AG04449 (cell line): ENCODE results near the gene FAM151B.
"Not testable (repeated sequence)": the region's sequence is repeated elsewhere in the genome, so short reads cannot be mapped to it uniquely, and the experiment has no call there.

Source experiments
- CTCF ChIA-PET: fragments of 350-600 bp; formaldehyde crosslinking; extraction: SDS; loops from one replicate; lab custom pipeline; 2021; ENCODE audit warnings: antibody characterized with exemption; lab: Yijun Ruan, JAX
- POLR2A ChIA-PET: fragments of 400-600, 350-600 bp; formaldehyde crosslinking; extraction: SDS; loops from one replicate; lab custom pipeline; 2020; ENCODE audit warnings: antibody characterized with exemption, inconsistent platforms; lab: Yijun Ruan, JAX
- DNase-seq: peaks from one replicate; pipeline ENCODE4 v3.0.0-alpha.2; 2010; ENCODE audit warnings: low read depth, low spot score
- H3K4me3 ChIP-seq: 2 replicates; pipeline ENCODE4 v1.5.1; 2011; ENCODE audit warnings: low read depth, mild to moderate bottlenecking, control low read depth, low read length
- CTCF ChIP-seq: IDR thresholded peaks from one replicate; pipeline ENCODE4 v1.5.1; 2011; ENCODE audit warnings: mild to moderate bottlenecking, moderate library complexity, low read length, control low read depth, inconsistent platforms; ENCODE audit not compliant: insufficient read depth; ENCODE audit errors: missing control alignments

Gene FAM151B

DNA sequence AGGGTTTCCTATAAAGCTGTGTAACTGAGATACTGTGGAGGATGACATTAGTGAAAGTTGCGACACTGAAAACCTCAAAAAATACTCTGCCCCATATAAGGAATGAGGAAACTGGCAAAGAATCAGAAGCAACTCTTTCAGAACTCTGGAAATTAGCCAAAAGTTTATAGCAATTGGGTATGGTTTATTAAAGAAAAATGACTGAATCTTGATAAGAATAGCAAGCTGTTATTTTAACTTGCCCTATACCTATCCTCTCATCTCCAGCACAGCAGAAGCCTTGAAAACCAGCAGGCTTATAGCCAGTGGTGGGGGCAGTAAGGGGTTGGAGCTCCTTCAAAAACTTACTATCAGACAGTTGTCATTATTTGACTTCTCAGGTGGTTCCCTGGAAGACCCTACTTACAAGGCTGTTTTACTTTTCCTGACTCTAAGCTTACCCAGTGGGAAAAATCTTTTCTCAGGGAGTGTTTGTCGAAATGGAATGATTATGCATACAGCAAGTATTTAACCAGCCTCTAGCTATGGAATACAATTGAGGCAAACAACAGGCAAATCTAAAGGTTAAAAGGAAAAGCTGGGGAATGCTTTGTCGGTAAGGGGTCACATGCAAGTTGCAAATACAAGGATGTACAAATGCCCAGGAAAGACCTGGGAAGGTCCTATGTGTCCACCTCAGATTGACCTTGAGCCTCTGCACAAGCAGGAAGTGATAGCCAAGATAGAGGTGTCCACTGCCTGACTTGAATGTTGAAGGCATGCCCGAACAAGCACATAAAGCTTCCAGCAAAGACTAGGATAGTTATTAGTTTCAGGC lies 21.0 kb upstream of the FAM151B start:
- CTCF ChIA-PET = interaction anchor here (0.8 to 3.1 kb wide), 4 partner anchors 12 to 375 kb away, joined by 3 to 26 read pairs (median 4); no protein-coding TSS in a partner anchor
- DNase-seq = no peak
- POLR2A ChIA-PET = no interaction called here
- no peak overlapping the region for H3K4me3 ChIP-seq
- no peak for TF ChIP-seq CTCF

DNA sequence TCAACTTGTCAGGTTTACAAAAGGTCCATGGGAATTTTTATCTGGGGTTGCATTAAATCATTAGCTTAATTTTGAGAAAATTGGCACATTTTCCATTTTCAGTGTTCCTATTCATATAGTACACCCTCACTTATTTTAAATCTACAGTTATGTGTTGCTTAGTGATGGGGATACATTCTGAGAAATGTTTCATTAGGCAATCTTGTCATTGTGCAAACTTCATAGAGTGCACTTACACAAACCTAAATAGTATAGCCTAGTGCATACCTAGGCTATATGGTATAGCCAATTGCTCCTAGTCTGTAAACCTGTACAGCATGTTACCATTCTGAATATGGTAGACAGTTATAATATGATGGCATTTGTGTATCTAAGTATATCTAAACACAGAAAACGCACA lies 19.8 kb upstream of the FAM151B start:
- DNase-seq = no peak
- ChIA-PET POLR2A (no interaction called here), CTCF (interaction anchor here (3.1 kb wide), 1 partner anchor 13 kb away, joined by 26 read pairs; no protein-coding TSS in a partner anchor)
- no peak for TF ChIP-seq CTCF
- H3K4me3 ChIP-seq = no peak overlapping the region

- DNase-seq, POLR2A ChIA-PET, H3K4me3 ChIP-seq: not testable (repeated sequence)
- CTCF ChIA-PET = interaction anchor here (1.0 kb wide), 1 partner anchor 12 kb away, joined by 6 read pairs; no protein-coding TSS in a partner anchor
Observed at GRCh38 chr5:80470631-80471030, 17.3 kb upstream of the FAM151B start.

DNA sequence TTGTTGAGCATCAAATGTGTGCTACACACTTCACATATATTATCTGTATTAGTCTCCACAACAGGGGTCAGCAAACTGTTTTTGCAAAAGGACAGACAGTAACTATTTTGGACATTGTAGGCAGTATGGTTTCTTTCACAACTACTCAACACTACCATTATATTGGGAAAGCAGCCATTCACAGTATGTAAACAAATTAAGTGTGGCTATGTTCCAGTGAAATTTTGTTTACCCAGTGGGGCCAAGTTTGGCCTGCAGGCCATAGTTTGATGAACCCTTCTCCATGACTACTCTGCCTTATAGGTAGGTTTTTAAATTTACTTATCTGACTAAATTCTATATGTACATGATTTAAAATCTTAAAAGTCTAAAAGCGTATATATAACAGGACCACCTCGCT lies 13.0 kb upstream of the FAM151B start:
- CTCF ChIA-PET = no interaction called here
- no peak overlapping the region for H3K4me3 ChIP-seq
- TF ChIP-seq CTCF = no peak

DNA sequence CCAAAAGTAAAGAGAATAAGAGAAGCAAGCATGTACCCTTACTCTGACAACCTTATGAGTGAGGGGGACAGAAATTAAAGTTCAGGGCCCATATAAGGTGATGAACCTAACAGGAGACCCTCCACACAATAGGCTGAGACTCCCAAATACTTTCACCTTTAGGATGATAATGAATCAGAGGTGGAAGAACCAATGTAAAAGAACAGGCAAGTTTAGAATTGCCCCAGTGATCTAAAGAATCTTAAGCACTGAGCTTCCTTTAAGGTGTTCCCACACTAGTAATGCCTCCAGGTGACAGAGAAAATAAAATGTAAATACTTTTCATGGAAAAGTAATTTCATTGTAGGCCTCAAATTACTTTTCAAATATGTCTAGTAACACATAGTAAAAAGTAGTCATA lies 8.2 kb upstream of the FAM151B start:
- ChIA-PET POLR2A (no interaction called here), CTCF (interaction anchor here (1.3 to 9.5 kb wide), 5 partner anchors 13 to 194 kb away, joined by 4 to 90 read pairs (median 26); no protein-coding TSS in a partner anchor)
- H3K4me3 ChIP-seq = no peak overlapping the region
- TF ChIP-seq CTCF = no peak
- no peak for DNase-seq

More for the DNA sequence above, 13.0 kb upstream of the FAM151B start:
- no peak for DNase-seq
- POLR2A ChIA-PET = no interaction called here

DNA sequence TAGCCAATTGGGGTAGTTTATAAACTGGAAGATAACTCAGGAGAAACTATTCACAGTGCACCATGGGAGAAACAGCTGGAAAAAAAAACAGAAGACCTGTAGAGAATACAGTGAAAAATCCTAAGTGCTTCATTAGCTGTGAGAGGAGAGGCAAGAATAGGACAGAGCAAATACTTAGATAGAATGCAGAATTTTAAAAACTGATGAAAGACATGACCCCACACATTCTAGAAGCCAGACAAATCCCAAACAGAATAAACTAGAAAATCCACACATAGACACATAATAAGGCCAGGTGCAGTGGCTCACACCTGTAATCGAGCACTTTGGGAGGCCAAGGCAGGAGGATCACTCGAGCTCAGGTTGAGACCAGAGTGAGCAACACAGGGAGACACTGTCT lies 7.5 kb upstream of the FAM151B start:
- ChIA-PET CTCF (interaction anchor here (1.3 to 9.5 kb wide), 12 partner anchors 12 to 714 kb away, joined by 4 to 90 read pairs (median 10); partner anchors contain the start of genes DHFR and MSH3), POLR2A (no interaction called here)
- DNase-seq = no peak
- H3K4me3 ChIP-seq = no peak overlapping the region
- TF ChIP-seq CTCF = no peak
